ENCODE measurements around the gene SSBP3. TPM values are rescaled to one million over a fixed set of nuclear protein-coding genes. Genes with fewer than 3 reads are reported as not detected.
A peak's percentile ranks its signal among the peaks of the same experiment; 100 is the strongest.

Gene SSBP3
- total RNA-seq, 4 donors from 2014 or later: 26.4 to 49.5 (median 37.1) TPM

GRCh38 chr1:54273795-54274163 is 132.4 kb downstream of the SSBP3 start:
- H3K9me3 ChIP-seq: no peaks in the 10 kb centered on the region
- TF ChIP-seq CTCF (IDR thresholded peaks at IDR 0.05): no peak
- no peak for TF ChIP-seq POLR2AphosphoS5 (IDR thresholded peaks at IDR 0.05)
- no peak for TF ChIP-seq EP300 (IDR thresholded peaks at IDR 0.05)
- TF ChIP-seq POLR2A (IDR thresholded peaks at IDR 0.05): no peak
- H3K27ac ChIP-seq: peak overlapping the region; percentile 86
- no peaks in the 10 kb centered on the region for H3K27me3 ChIP-seq
- peaks cover 73% of the 10 kb centered on the region for H3K4me1 ChIP-seq
- H3K36me3 ChIP-seq: no peaks in the 10 kb centered on the region
- no peak overlapping the region for H3K4me3 ChIP-seq
- 88% methylated on average over 2 of the region's 5 CpGs for WGBS
- no peak for DNase-seq (ENCODE audit: low spot score in 2 of 2)

- peak in 1 of 2 donors; percentile 77 for DNase-seq (ENCODE audit: low spot score in 2 of 2)
- peaks cover 72% of the 10 kb centered on the region for H3K4me1 ChIP-seq
Measured at GRCh38 chr1:54273092-54273794, 133.0 kb downstream of the SSBP3 start.

GRCh38 chr1:54272772-54273091 is 133.5 kb downstream of the SSBP3 start:
- Histone ChIP-seq H3K9me3 (no peaks in the 10 kb centered on the region), H3K27ac (peak overlapping the region; percentile 86), H3K4me1 (peaks cover 70% of the 10 kb centered on the region), H3K27me3 (no peaks in the 10 kb centered on the region), H3K36me3 (no peaks in the 10 kb centered on the region), H3K4me3 (no peak overlapping the region)
- 61% methylated on average over 4 of the region's 4 CpGs for WGBS
- no peak for DNase-seq (ENCODE audit: low spot score in 2 of 2)
- TF ChIP-seq EP300 (IDR thresholded peaks at IDR 0.05) (no peak), CTCF (IDR thresholded peaks at IDR 0.05) (no peak), POLR2A (IDR thresholded peaks at IDR 0.05) (no peak), POLR2AphosphoS5 (IDR thresholded peaks at IDR 0.05) (no peak)

More at GRCh38 chr1:54273092-54273794, 133.0 kb downstream of the SSBP3 start:
- no peaks in the 10 kb centered on the region for H3K27me3 ChIP-seq
- H3K27ac ChIP-seq: peak overlapping the region; percentile 86
- H3K36me3 ChIP-seq: no peaks in the 10 kb centered on the region
- peak in 1 of 2 donors; percentile 52 for TF ChIP-seq CTCF (IDR thresholded peaks at IDR 0.05)
- peak in 1 of 3 donors; percentile 45 for TF ChIP-seq POLR2AphosphoS5 (IDR thresholded peaks at IDR 0.05)
- TF ChIP-seq POLR2A (IDR thresholded peaks at IDR 0.05): no peak
- TF ChIP-seq EP300 (IDR thresholded peaks at IDR 0.05): peak; percentile 61
- H3K4me3 ChIP-seq: no peak overlapping the region
- H3K9me3 ChIP-seq: no peaks in the 10 kb centered on the region
- WGBS: 60% methylated on average over 10 of the region's 22 CpGs

- no peaks in the 10 kb centered on the region for H3K36me3 ChIP-seq
- peaks cover 64% of the 10 kb centered on the region for H3K4me1 ChIP-seq
- no peak for DNase-seq (ENCODE audit: low spot score in 2 of 2)
- 89% methylated on average over 2 of the region's 2 CpGs for WGBS
- H3K4me3 ChIP-seq: no peak overlapping the region
- H3K27me3 ChIP-seq: no peaks in the 10 kb centered on the region
- peak overlapping the region; percentile 86 for H3K27ac ChIP-seq
- H3K9me3 ChIP-seq: no peaks in the 10 kb centered on the region
- TF ChIP-seq POLR2A (IDR thresholded peaks at IDR 0.05) (no peak), POLR2AphosphoS5 (IDR thresholded peaks at IDR 0.05) (no peak), EP300 (IDR thresholded peaks at IDR 0.05) (no peak), CTCF (IDR thresholded peaks at IDR 0.05) (no peak)
Measured at GRCh38 chr1:54272134-54272533, 134.1 kb downstream of the SSBP3 start.

- 81% methylated on average over 9 of the region's 10 CpGs for WGBS
- peaks cover 57% of the 10 kb centered on the region for H3K4me1 ChIP-seq
- no peak for DNase-seq (ENCODE audit: low spot score in 2 of 2)
Measured at GRCh38 chr1:54271341-54271740, 134.9 kb downstream of the SSBP3 start.

More at GRCh38 chr1:54271341-54271740, 134.9 kb downstream of the SSBP3 start:
- Histone ChIP-seq H3K27me3 (no peaks in the 10 kb centered on the region), H3K27ac (no peak overlapping the region), H3K36me3 (no peaks in the 10 kb centered on the region), H3K4me3 (no peak overlapping the region), H3K9me3 (no peaks in the 10 kb centered on the region)
- no peak for TF ChIP-seq POLR2AphosphoS5 (IDR thresholded peaks at IDR 0.05)
- TF ChIP-seq EP300 (IDR thresholded peaks at IDR 0.05): no peak

All from suprapubic skin (tissue), 4 donors.